Measurements from ENCODE around the gene CCAR1.

GRCh38 chr10:68696018-68696417, 25.0 kb upstream of the CCAR1 start:
- TF ChIP-seq FOXP2 (optimal IDR thresholded peaks at IDR 0.05; ENCODE audit: control extremely low read depth, extremely low read length, insufficient read depth): no peak
- TF ChIP-seq POLR2AphosphoS5 (IDR thresholded peaks at IDR 0.05; ENCODE audit: borderline replicate concordance, low read depth, low read length): no peak
